Measurements from ENCODE around the gene IDH3G.
A peak's percentile ranks its signal among the peaks of the same experiment; 100 is the strongest.

The IDH3G gene

DNA sequence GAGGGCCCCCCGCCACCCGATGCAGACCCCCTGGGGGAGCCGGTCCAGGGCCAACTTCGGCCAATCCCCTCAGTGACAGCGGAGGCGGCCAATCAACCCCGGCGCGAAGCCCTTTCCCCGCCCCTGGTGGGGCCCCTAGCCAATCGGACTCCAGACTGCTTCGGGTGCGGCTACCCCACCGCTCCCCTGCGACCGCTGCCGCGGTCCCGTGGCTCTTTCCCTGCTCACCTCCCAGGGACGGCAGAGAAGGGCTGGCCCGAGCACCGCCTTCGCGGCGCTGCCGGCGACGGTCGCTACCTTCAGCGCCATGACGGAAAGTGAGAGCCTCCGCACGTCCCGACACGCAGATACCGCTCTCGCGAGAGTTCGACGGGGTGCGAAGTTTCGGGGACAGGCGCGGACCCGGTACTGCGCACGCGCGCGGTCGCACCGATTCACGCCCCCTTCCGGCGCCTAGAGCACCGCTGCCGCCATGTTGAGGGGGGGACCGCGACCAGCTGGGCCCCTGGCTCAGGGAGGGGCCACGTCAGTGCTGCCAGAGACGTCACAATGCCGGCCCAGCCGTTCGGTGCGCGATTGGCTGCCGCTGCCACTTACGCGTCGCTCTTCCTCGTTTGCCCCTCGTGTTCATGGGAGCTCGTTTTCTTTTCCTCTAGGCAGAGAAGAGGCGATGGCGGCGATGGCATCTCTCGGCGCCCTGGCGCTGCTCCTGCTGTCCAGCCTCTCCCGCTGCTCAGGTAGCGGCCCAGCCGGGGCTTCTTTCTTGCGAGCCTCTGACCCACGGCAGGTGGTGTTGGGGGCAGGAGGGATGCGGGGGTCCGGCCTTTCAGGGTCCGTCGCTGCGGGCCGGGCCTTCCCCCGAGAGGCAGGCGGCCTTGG, at the start of gene IDH3G, which contains the start of gene SSR4 (continued):
- TF ChIP-seq ZIC2 (tag by site-specific recombination; IDR thresholded peaks at IDR 0.05) (0 out of 2 replicates have a peak, but pooled peaks have one; percentile 22), ZNF248 (tag by site-specific recombination; IDR thresholded peaks at IDR 0.05) (no peak), ZFHX2 (tag by site-specific recombination; conservative IDR thresholded peaks at IDR 0.05) (no peak), IKZF3 (tag by site-specific recombination; IDR thresholded peaks at IDR 0.05) (no peak), RBAK (tag by site-specific recombination; IDR thresholded peaks at IDR 0.05) (no peak), ZNF292 (tag by site-specific recombination; IDR thresholded peaks at IDR 0.05; ENCODE audit: borderline replicate concordance, low read depth) (no peak), ZNF112 (tag by site-specific recombination; IDR thresholded peaks at IDR 0.05) (no peak), ZSCAN16 (tag by site-specific recombination; IDR thresholded peaks at IDR 0.05) (no peak), KLF1 (tag by site-specific recombination; IDR thresholded peaks at IDR 0.05) (peak; percentile 5; the same call in 1 of the 2 replicates), ZNF140 (tag by site-specific recombination; IDR thresholded peaks at IDR 0.05) (no peak), ZNF10 (tag by site-specific recombination; IDR thresholded peaks at IDR 0.05) (no peak), GLIS1 (tag by site-specific recombination; IDR thresholded peaks at IDR 0.05) (peak; percentile 92), SCRT1 (tag by site-specific recombination; IDR thresholded peaks at IDR 0.05; ENCODE audit: borderline replicate concordance) (no peak), ZNF529 (tag by site-specific recombination; IDR thresholded peaks at IDR 0.05; ENCODE audit: insufficient replicate concordance) (no peak), ZNF623 (tag by site-specific recombination; IDR thresholded peaks at IDR 0.05) (no peak)
- TF ChIP-seq, protein P1, sequence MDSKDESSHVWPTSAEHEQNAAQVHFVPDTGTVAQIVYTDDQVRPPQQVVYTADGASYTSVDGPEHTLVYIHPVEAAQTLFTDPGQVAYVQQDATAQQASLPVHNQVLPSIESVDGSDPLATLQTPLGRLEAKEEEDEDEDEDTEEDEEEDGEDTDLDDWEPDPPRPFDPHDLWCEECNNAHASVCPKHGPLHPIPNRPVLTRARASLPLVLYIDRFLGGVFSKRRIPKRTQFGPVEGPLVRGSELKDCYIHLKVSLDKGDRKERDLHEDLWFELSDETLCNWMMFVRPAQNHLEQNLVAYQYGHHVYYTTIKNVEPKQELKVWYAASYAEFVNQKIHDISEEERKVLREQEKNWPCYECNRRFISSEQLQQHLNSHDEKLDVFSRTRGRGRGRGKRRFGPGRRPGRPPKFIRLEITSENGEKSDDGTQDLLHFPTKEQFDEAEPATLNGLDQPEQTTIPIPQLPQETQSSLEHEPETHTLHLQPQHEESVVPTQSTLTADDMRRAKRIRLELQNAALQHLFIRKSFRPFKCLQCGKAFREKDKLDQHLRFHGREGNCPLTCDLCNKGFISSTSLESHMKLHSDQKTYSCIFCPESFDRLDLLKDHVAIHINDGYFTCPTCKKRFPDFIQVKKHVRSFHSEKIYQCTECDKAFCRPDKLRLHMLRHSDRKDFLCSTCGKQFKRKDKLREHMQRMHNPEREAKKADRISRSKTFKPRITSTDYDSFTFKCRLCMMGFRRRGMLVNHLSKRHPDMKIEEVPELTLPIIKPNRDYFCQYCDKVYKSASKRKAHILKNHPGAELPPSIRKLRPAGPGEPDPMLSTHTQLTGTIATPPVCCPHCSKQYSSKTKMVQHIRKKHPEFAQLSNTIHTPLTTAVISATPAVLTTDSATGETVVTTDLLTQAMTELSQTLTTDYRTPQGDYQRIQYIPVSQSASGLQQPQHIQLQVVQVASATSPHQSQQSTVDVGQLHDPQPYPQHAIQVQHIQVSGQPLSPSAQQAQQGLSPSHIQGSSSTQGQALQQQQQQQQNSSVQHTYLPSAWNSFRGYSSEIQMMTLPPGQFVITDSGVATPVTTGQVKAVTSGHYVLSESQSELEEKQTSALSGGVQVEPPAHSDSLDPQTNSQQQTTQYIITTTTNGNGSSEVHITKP (tag by site-specific recombination; IDR thresholded peaks at IDR 0.05), result peak; percentile 48; the same call in 1 of the 2 replicates
- TF ChIP-seq, protein P2, sequence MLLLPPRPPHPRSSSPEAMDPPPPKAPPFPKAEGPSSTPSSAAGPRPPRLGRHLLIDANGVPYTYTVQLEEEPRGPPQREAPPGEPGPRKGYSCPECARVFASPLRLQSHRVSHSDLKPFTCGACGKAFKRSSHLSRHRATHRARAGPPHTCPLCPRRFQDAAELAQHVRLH (tag by site-specific recombination; IDR thresholded peaks at IDR 0.05), result no peak; the same call in 1 of the 2 replicates
- TF ChIP-seq, protein P3, sequence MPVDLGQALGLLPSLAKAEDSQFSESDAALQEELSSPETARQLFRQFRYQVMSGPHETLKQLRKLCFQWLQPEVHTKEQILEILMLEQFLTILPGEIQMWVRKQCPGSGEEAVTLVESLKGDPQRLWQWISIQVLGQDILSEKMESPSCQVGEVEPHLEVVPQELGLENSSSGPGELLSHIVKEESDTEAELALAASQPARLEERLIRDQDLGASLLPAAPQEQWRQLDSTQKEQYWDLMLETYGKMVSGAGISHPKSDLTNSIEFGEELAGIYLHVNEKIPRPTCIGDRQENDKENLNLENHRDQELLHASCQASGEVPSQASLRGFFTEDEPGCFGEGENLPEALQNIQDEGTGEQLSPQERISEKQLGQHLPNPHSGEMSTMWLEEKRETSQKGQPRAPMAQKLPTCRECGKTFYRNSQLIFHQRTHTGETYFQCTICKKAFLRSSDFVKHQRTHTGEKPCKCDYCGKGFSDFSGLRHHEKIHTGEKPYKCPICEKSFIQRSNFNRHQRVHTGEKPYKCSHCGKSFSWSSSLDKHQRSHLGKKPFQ (tag by site-specific recombination; IDR thresholded peaks at IDR 0.05), result no peak
- TF ChIP-seq, protein P4, sequence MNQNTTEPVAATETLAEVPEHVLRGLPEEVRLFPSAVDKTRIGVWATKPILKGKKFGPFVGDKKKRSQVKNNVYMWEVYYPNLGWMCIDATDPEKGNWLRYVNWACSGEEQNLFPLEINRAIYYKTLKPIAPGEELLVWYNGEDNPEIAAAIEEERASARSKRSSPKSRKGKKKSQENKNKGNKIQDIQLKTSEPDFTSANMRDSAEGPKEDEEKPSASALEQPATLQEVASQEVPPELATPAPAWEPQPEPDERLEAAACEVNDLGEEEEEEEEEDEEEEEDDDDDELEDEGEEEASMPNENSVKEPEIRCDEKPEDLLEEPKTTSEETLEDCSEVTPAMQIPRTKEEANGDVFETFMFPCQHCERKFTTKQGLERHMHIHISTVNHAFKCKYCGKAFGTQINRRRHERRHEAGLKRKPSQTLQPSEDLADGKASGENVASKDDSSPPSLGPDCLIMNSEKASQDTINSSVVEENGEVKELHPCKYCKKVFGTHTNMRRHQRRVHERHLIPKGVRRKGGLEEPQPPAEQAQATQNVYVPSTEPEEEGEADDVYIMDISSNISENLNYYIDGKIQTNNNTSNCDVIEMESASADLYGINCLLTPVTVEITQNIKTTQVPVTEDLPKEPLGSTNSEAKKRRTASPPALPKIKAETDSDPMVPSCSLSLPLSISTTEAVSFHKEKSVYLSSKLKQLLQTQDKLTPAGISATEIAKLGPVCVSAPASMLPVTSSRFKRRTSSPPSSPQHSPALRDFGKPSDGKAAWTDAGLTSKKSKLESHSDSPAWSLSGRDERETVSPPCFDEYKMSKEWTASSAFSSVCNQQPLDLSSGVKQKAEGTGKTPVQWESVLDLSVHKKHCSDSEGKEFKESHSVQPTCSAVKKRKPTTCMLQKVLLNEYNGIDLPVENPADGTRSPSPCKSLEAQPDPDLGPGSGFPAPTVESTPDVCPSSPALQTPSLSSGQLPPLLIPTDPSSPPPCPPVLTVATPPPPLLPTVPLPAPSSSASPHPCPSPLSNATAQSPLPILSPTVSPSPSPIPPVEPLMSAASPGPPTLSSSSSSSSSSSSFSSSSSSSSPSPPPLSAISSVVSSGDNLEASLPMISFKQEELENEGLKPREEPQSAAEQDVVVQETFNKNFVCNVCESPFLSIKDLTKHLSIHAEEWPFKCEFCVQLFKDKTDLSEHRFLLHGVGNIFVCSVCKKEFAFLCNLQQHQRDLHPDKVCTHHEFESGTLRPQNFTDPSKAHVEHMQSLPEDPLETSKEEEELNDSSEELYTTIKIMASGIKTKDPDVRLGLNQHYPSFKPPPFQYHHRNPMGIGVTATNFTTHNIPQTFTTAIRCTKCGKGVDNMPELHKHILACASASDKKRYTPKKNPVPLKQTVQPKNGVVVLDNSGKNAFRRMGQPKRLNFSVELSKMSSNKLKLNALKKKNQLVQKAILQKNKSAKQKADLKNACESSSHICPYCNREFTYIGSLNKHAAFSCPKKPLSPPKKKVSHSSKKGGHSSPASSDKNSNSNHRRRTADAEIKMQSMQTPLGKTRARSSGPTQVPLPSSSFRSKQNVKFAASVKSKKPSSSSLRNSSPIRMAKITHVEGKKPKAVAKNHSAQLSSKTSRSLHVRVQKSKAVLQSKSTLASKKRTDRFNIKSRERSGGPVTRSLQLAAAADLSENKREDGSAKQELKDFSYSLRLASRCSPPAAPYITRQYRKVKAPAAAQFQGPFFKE (tag by site-specific recombination; IDR thresholded peaks at IDR 0.05; ENCODE audit: borderline replicate concordance), result no peak
- TF ChIP-seq, protein P5, sequence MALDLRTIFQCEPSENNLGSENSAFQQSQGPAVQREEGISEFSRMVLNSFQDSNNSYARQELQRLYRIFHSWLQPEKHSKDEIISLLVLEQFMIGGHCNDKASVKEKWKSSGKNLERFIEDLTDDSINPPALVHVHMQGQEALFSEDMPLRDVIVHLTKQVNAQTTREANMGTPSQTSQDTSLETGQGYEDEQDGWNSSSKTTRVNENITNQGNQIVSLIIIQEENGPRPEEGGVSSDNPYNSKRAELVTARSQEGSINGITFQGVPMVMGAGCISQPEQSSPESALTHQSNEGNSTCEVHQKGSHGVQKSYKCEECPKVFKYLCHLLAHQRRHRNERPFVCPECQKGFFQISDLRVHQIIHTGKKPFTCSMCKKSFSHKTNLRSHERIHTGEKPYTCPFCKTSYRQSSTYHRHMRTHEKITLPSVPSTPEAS (tag by site-specific recombination; IDR thresholded peaks at IDR 0.05), result no peak
- TF ChIP-seq, protein P6, sequence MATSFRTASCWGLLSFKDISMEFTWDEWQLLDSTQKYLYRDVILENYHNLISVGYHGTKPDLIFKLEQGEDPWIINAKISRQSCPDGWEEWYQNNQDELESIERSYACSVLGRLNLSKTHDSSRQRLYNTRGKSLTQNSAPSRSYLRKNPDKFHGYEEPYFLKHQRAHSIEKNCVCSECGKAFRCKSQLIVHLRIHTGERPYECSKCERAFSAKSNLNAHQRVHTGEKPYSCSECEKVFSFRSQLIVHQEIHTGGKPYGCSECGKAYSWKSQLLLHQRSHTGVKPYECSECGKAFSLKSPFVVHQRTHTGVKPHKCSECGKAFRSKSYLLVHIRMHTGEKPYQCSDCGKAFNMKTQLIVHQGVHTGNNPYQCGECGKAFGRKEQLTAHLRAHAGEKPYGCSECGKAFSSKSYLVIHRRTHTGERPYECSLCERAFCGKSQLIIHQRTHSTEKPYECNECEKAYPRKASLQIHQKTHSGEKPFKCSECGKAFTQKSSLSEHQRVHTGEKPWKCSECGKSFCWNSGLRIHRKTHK (tag by site-specific recombination; IDR thresholded peaks at IDR 0.05), result no peak
- TF ChIP-seq, protein P7, sequence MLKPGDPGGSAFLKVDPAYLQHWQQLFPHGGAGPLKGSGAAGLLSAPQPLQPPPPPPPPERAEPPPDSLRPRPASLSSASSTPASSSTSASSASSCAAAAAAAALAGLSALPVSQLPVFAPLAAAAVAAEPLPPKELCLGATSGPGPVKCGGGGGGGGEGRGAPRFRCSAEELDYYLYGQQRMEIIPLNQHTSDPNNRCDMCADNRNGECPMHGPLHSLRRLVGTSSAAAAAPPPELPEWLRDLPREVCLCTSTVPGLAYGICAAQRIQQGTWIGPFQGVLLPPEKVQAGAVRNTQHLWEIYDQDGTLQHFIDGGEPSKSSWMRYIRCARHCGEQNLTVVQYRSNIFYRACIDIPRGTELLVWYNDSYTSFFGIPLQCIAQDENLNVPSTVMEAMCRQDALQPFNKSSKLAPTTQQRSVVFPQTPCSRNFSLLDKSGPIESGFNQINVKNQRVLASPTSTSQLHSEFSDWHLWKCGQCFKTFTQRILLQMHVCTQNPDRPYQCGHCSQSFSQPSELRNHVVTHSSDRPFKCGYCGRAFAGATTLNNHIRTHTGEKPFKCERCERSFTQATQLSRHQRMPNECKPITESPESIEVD (tag by site-specific recombination; IDR thresholded peaks at IDR 0.05), result no peak

Data from HEK293 (cell line).